HepG2 (cell line): ENCODE measurements around the gene GPR137. TPM values are rescaled to one million over a fixed set of nuclear protein-coding genes. Genes with fewer than 3 reads are reported as not detected.
A peak's percentile ranks its signal among the peaks of the same experiment; 100 is the strongest.

Source experiments
- ATAC-seq: fragments of 200-7000 bp; cut with Tn5 transposase; 3 replicates; pipeline ENCODE4 v1.9.1; 2020; ENCODE audit warnings: mild to moderate bottlenecking, moderate library complexity
- BruUV-seq: library from RNA; stranded (reverse); fragments of 400-500 nt; replicated peaks from 2 replicates; lab custom pipeline; 2021; lab: Mats Ljungman, UMichigan
- CTCF ChIA-PET: fragments of 300-600 bp; formaldehyde crosslinking; extraction: SDS; loops from one replicate; lab custom pipeline; 2021; ENCODE audit warnings: low total read pairs, inconsistent platforms, low intra/inter-chr PET ratio; lab: Yijun Ruan, JAX
- POLR2A ChIA-PET: fragments of 350-600 bp; sonication (Branson Sonifier 250); formaldehyde crosslinking; loops from one replicate; lab custom pipeline; 2020; ENCODE audit warnings: antibody characterized with exemption, inconsistent platforms; lab: Yijun Ruan, JAX
- DNase-seq: peaks from one replicate; pipeline ENCODE4 v3.0.0-alpha.2; 2015; ENCODE audit warnings: low spot score
- FAIRE-seq: peaks from 3 replicates; lab custom pipeline; 2011; peaks lifted over from hg19 to GRCh38; lab: Jason Lieb, UNC
- H2AFZ ChIP-seq: one replicate; pipeline ENCODE4 v1.6.1; 2011; ENCODE audit warnings: low read length, inconsistent platforms
- H3K27ac ChIP-seq: fragments of 300-600 bp; 3 replicates; pipeline ENCODE4 v1.8.0; 2011; ENCODE audit warnings: mixed run types, mild to moderate bottlenecking, mixed read lengths, low read length, inconsistent platforms; ENCODE audit not compliant: insufficient read depth; ENCODE audit errors: extremely low read length
- H3K27me3 ChIP-seq, 2 experiments: fragments of 200-600 bp in 1 of 2; 2 replicates in 1 of 2; 3 replicates in 1 of 2; pipeline versions ENCODE4 v1.6.0 to v1.8.0; 2011; ENCODE audit warnings: low read length in 2 of 2, mild to moderate bottlenecking in 2 of 2, moderate library complexity in 2 of 2, inconsistent platforms in 1 of 2; ENCODE audit not compliant: insufficient read depth in 2 of 2, control insufficient read depth in 1 of 2
- H3K36me3 ChIP-seq, 2 experiments: fragments of 200-600 bp in 1 of 2; replicated peaks in 1 of 2; 2 replicates in 1 of 2; 3 replicates in 1 of 2; pipeline versions ENCODE4 v1.5.1 to v1.8.0; 2011; ENCODE audit warnings: low read length in 2 of 2, inconsistent platforms in 1 of 2; ENCODE audit not compliant: insufficient read depth in 2 of 2, control insufficient read depth in 1 of 2
- H3K4me1 ChIP-seq: 2 replicates; pipeline ENCODE4 v1.5.1; 2012; ENCODE audit warnings: low read length, inconsistent platforms; ENCODE audit not compliant: insufficient read depth
- H3K4me2 ChIP-seq: 2 replicates; pipeline ENCODE4 v1.6.0; 2011; ENCODE audit warnings: low read depth, low read length, inconsistent platforms
- H3K4me3 ChIP-seq, 3 experiments: fragments of 200-600 bp in 1 of 3; sonication (generic), shearing (Covaris generic) in 1 of 3; replicated peaks in 1 of 3; 2 replicates each; pipeline ENCODE4 v1.5.1; 2011 to 2016; ENCODE audit warnings: low read length in 3 of 3, inconsistent platforms in 2 of 3, low read depth in 2 of 3, mild to moderate bottlenecking in 2 of 3, control low read depth in 1 of 3, mixed read lengths in 1 of 3; ENCODE audit not compliant: insufficient read depth in 1 of 3
- H3K79me2 ChIP-seq: one replicate; pipeline ENCODE4 v1.6.1; 2011; ENCODE audit warnings: low read length, inconsistent platforms; ENCODE audit not compliant: insufficient read depth
- H3K9ac ChIP-seq: 2 replicates; pipeline ENCODE4 v1.6.0; 2011; ENCODE audit warnings: mild to moderate bottlenecking, low read depth, low read length, inconsistent platforms; ENCODE audit not compliant: insufficient read depth
- H3K9me3 ChIP-seq: 2 replicates; pipeline ENCODE4 v1.5.1; 2012; ENCODE audit warnings: mild to moderate bottlenecking, low read length
- H4K20me1 ChIP-seq: 2 replicates; pipeline ENCODE4 v1.6.0; 2011; ENCODE audit warnings: inconsistent platforms, mild to moderate bottlenecking, low read length, moderate library complexity; ENCODE audit not compliant: insufficient read depth
- AGO2 ChIP-seq: fragments of 200-400 bp; formaldehyde crosslinking; optimal IDR thresholded peaks from 2 replicates; pipeline ENCODE3; 2017; ENCODE audit warnings: mild to moderate bottlenecking, low read depth, low read length, moderate library complexity
- HNRNPLL ChIP-seq: fragments of 200-400 bp; formaldehyde crosslinking; IDR thresholded peaks from 2 replicates; pipeline ENCODE4 v1.6.1; 2017; ENCODE audit warnings: mild to moderate bottlenecking, low read depth, low read length; ENCODE audit not compliant: poor library complexity, severe bottlenecking
- MYC ChIP-seq: sonication (generic); formaldehyde crosslinking; IDR thresholded peaks from 2 replicates; pipeline ENCODE4 v1.9.0; 2021; ENCODE audit warnings: missing genetic modification reagents, borderline replicate concordance
- PTBP1 ChIP-seq: fragments of 200-400 bp; formaldehyde crosslinking; IDR thresholded peaks from 2 replicates; pipeline ENCODE4 v1.6.1; 2018; ENCODE audit warnings: low read length, low read depth; ENCODE audit not compliant: poor library complexity, severe bottlenecking
- RBFOX2 ChIP-seq: fragments of 200-400 bp; formaldehyde crosslinking; IDR thresholded peaks from 2 replicates; pipeline ENCODE4 v1.6.1; 2017; ENCODE audit warnings: low read depth, mild to moderate bottlenecking, low read length
- ZNF205 ChIP-seq: IDR thresholded peaks from 2 replicates; pipeline ENCODE4 v1.6.1; 2018; ENCODE audit warnings: missing biosample characterization, missing genetic modification reagents
- ZNF619 ChIP-seq: sonication (generic); formaldehyde crosslinking; IDR thresholded peaks from 2 replicates; pipeline ENCODE4 v1.4.0; 2020; ENCODE audit warnings: mild to moderate bottlenecking, missing genetic modification reagents
- ZNF790 ChIP-seq: sonication (generic); formaldehyde crosslinking; IDR thresholded peaks from 2 replicates; pipeline ENCODE4 v1.8.0; 2022; ENCODE audit warnings: missing genetic modification reagents, mild to moderate bottlenecking, borderline replicate concordance
- WGBS: methylation state at CpG from one replicate; pipeline ENCODE4 v1.1.6; 2017; ENCODE audit warnings: low lambda C conversion rate; 5-methylcytosine and 5-hydroxymethylcytosine counted together
- in situ Hi-C: cut with HindIII; loops from 2 replicates; pipeline ENCODE4 v1.10.0; 2017; ENCODE audit warnings: low pct_unique_long_range_greater_than_20kb; ENCODE audit not compliant: extremely low pct_ligation_motif_present
- intact Hi-C: fragments of 100-400 bp; cut with micrococcal nuclease; formaldehyde crosslinking; loops from one replicate; pipeline ENCODE4 v1.10.0; 2022; ENCODE audit not compliant: unreplicated experiment
- polyA plus RNA-seq, 8 experiments: library from polyadenylated mRNA; depleted of rRNA in 3 of 8; stranded (reverse) in 7 of 8; unstranded in 1 of 8; fragments of >200 nt; fragmentation: Illumina TruSeq in 4 of 8; extraction: Trizol in 4 of 8; gene quantifications; 2 replicates each; pipeline versions ENCODE4 v1.2.1 to v1.2.3, GENCODE V29; 2011 to 2016; ENCODE audit warnings: low read depth in 4 of 8, missing spikeins in 1 of 8, mixed read lengths in 1 of 8; ENCODE audit not compliant: insufficient read depth in 1 of 8
- total RNA-seq, 5 experiments: library from RNA; depleted of rRNA; stranded (reverse); fragments of >200 nt; fragmentation: Illumina TruSeq; extraction: Trizol; gene quantifications; 2 replicates each; pipeline ENCODE4 v1.2.3, GENCODE V29; 2016; ENCODE audit warnings: low read depth in 1 of 5
- TF ChIP-seq, protein P1 (sequence below): sonication (generic); formaldehyde crosslinking; IDR thresholded peaks from 2 replicates; pipeline ENCODE4 v1.4.0; 2020; ENCODE audit warnings: missing genetic modification reagents

GPR137 gene
- total and polyA plus RNA-seq, 2 of the 13 experiments (the other 11 are each of a cell fraction or from before 2014, with no cell fraction given) = 8.5 to 13.2 TPM

DNA sequence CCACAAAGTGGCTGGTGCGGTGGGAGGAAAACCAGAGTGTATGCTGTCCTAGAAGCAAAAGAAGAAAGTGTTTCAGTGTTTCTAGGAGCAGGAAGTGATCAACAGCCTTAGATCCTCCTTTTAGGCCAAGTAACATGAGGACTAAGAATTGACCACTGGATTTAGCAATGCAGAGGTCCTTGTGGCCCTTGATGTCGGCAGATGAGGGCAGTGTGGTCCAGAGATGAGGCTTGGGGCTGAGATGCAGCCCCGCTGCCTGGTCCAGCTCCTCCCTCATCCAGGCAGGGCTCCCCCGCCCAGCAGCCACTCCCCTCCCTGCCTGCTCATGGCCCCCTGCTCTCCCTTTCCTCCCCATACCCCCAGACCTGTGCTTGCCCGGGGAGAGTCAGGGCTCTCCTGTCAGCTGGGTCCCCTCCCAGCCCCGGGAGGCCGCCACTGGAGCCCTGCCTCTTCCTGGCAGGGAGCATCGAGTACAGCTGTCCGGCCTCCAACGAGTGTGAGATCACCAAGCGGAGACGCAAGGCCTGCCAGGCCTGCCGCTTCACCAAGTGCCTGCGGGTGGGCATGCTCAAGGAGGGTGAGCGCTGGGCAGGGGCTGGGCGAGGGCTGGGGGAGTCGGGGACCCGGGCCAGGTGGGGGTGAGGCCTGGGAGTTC lies 28.0 kb downstream of the GPR137 start:
- BruUV-seq = no TSS peak
- Histone ChIP-seq H4K20me1 (no peaks in the 10 kb centered on the region), H3K27me3 (no peaks in the 10 kb centered on the region; a peak in 1 of 5 replicates), H3K4me2 (no peak overlapping the region), H3K79me2 (peaks cover 12% of the 10 kb centered on the region), H2AFZ (no peak overlapping the region), H3K9ac (no peak overlapping the region), H3K4me3 (no peak overlapping the region), H3K27ac (no peak overlapping the region), H3K4me1 (peaks cover 32% of the 10 kb centered on the region), H3K9me3 (no peaks in the 10 kb centered on the region), H3K36me3 (peaks cover 0 to 18% of the 10 kb centered on the region in 2 experiments; a peak in 2 of 5 replicates)
- ATAC-seq (no peak), FAIRE-seq (no peak), DNase-seq (no peak)
- CTCF ChIA-PET = no interaction called here
- peak; percentile 63 for TF ChIP-seq RBFOX2
- no peak for TF ChIP-seq ZNF619 (CRISPR knock-in tag)
- TF ChIP-seq AGO2 = peak; percentile 83
- POLR2A ChIA-PET = no interaction called here
- intact Hi-C loops = no loop called here
- in situ Hi-C loops = no loop called here
- WGBS = 96% methylated on average over 17 of the region's 18 CpGs

GRCh38 chr11:64314146-64314804 lies 28.6 kb downstream of the GPR137 start:
- Histone ChIP-seq H4K20me1 (no peaks in the 10 kb centered on the region), H3K79me2 (peaks cover 15% of the 10 kb centered on the region), H3K27me3 (no peaks in the 10 kb centered on the region; a peak in 1 of 5 replicates), H3K27ac (no peak overlapping the region), H3K9ac (no peak overlapping the region), H3K4me2 (no peak overlapping the region), H3K4me3 (no peak overlapping the region), H2AFZ (no peak overlapping the region), H3K9me3 (no peaks in the 10 kb centered on the region), H3K4me1 (peaks cover 34% of the 10 kb centered on the region), H3K36me3 (peaks cover 0 to 18% of the 10 kb centered on the region in 2 experiments; a peak in 2 of 5 replicates)
- no peak for ATAC-seq
- TF ChIP-seq ZNF205 (peak; percentile 97), ZNF790 (no peak), MYC (CRISPR knock-in tag) (peak; percentile 5; the same call in 1 of the 2 replicates), PTBP1 (no peak), HNRNPLL (no peak), RBFOX2 (0 out of 2 replicates have a peak, but pooled peaks have one; percentile 38)
- TF ChIP-seq, protein P1, sequence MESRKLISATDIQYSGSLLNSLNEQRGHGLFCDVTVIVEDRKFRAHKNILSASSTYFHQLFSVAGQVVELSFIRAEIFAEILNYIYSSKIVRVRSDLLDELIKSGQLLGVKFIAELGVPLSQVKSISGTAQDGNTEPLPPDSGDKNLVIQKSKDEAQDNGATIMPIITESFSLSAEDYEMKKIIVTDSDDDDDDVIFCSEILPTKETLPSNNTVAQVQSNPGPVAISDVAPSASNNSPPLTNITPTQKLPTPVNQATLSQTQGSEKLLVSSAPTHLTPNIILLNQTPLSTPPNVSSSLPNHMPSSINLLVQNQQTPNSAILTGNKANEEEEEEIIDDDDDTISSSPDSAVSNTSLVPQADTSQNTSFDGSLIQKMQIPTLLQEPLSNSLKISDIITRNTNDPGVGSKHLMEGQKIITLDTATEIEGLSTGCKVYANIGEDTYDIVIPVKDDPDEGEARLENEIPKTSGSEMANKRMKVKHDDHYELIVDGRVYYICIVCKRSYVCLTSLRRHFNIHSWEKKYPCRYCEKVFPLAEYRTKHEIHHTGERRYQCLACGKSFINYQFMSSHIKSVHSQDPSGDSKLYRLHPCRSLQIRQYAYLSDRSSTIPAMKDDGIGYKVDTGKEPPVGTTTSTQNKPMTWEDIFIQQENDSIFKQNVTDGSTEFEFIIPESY (CRISPR knock-in tag) = peak; percentile 73; the same call in 1 of the 2 replicates
- no peak for DNase-seq
- intact Hi-C loops (no loop called here), in situ Hi-C loops (no loop called here)
- FAIRE-seq = no peak
- no TSS peak for BruUV-seq
- POLR2A ChIA-PET = interaction anchor here (4.5 kb wide), 1 partner anchor 8 kb away, joined by 103 read pairs; the partner anchor contains the start of gene ESRRA
- 90% methylated on average over 11 of the region's 19 CpGs for WGBS
- CTCF ChIA-PET = no interaction called here
